Measurements from ENCODE around the gene ZNF593. TPM values are rescaled to one million over a fixed set of nuclear protein-coding genes. Genes with fewer than 3 reads are reported as not detected.

Gene ZNF593
- total RNA-seq, 4 donors from 2014 or later = 10.4 to 41.6 (median 22.5) TPM

DNA sequence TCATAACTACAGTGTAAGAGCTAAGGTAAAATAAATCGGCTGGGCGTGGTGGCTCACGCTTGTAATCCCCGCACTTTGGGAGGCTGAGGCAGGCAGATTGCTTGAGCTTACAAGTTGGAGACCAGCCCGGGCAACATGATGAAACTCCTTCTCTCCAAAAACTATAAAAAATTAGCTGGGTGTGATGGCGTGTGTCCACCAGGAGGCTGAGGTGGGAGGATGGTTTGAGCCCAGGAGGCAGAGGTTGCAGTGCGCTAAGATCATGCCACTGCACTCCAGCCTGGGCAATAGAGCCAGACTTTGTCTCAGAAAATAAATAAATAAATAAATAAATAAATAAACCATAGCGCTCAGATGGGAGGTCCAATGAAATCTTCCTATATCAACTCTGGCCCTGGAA, 27.5 kb upstream of the ZNF593 start:
- no peak overlapping the region for H3K4me3 ChIP-seq
- 92% methylated on average over 8 of the region's 8 CpGs for WGBS
- H3K36me3 ChIP-seq = no peaks in the 10 kb centered on the region
- intact Hi-C loops (cut with DNase I) = no loop called here
- peaks cover 0 to 15% (median 0%) of the 10 kb centered on the region in 4 donors for H3K27me3 ChIP-seq
- H3K9me3 ChIP-seq = no peaks in the 10 kb centered on the region
- H3K27ac ChIP-seq (replicated peaks in 1 of 4) = no peak overlapping the region
- DNase-seq (ENCODE audit: extremely low spot score) = no peak
- peaks cover 2 to 10% (median 6%) of the 10 kb centered on the region in 4 donors for H3K4me1 ChIP-seq
- TF ChIP-seq CTCF (IDR thresholded peaks at IDR 0.05) = no peak
- TF ChIP-seq EP300 (IDR thresholded peaks at IDR 0.05) = no peak
- TF ChIP-seq POLR2A (IDR thresholded peaks at IDR 0.05; ENCODE audit: low read depth) = no peak
- no peak for TF ChIP-seq POLR2AphosphoS5 (IDR thresholded peaks at IDR 0.05)

DNA sequence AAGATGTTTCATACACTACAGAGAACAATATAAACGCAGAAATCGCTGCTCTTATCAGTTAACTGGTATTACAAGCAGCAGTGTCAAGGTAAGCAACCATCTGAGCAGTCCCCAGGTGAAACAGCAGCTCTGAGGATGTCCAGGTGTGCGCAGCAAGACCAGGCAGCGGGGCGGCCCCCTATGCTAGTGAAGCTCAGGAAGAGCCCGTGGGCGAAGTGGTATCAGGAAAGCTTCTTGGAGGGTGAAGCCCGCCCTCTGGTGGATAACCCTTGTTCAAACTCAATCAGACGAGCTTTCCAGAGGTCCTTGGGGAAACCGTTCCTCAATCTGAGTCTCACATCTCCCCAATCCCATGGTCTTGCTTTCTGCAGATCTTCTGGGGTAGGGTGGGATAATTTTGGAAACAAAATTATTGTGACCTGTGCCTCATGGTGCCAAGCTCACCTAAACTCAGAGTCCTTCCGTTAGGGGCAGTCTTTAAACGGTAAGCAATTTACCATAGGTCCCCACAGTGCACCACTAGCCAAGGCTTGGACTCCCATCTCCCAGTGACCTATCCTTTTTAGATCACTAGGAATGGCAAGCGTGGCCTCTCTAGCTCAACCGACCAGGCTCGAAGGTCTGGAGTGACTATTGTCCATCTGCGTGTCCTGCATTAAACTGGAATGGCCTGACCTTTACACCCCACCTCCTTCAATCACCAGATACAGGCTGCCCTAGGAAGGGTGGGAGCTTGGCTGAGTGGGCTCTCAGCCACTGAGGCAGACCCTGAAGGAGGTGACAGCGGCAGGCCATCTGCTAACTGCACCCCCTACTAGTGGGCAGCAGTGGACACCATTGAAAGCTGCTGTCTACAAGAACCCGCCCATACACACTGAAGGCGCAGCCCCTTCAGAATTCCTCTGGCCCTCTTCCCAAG, 24.4 kb upstream of the ZNF593 start:
- peaks cover 0 to 23% (median 0%) of the 10 kb centered on the region in 4 donors for H3K27me3 ChIP-seq
- H3K27ac ChIP-seq (replicated peaks in 1 of 4) = no peak overlapping the region
- H3K9me3 ChIP-seq = no peaks in the 10 kb centered on the region
- peak; percentile 93 for DNase-seq (ENCODE audit: extremely low spot score)
- WGBS = 23% methylated on average over 10 of the region's 19 CpGs
- TF ChIP-seq POLR2A (IDR thresholded peaks at IDR 0.05; ENCODE audit: low read depth) (no peak), POLR2AphosphoS5 (IDR thresholded peaks at IDR 0.05) (peak in 1 of 2 donors; percentile 8), EP300 (IDR thresholded peaks at IDR 0.05) (no peak), CTCF (IDR thresholded peaks at IDR 0.05) (peak; percentile 74 to 79 (median 78))
- H3K4me3 ChIP-seq = no peak overlapping the region
- no peaks in the 10 kb centered on the region for H3K36me3 ChIP-seq
- peaks cover 2 to 10% (median 6%) of the 10 kb centered on the region in 4 donors for H3K4me1 ChIP-seq
- intact Hi-C loops (cut with DNase I) = loop anchor here (2.0 kb wide), 2 partner anchors 40 to 108 kb away; no protein-coding TSS in a partner anchor

- no peak for TF ChIP-seq CTCF (IDR thresholded peaks at IDR 0.05)
- no peak for TF ChIP-seq EP300 (IDR thresholded peaks at IDR 0.05)
- TF ChIP-seq POLR2AphosphoS5 (IDR thresholded peaks at IDR 0.05) = no peak
- no peak for TF ChIP-seq POLR2A (IDR thresholded peaks at IDR 0.05; ENCODE audit: low read depth)
- peak; percentile 79 for DNase-seq (ENCODE audit: extremely low spot score)
- peaks cover 2 to 10% (median 6%) of the 10 kb centered on the region in 4 donors for H3K4me1 ChIP-seq
- H3K36me3 ChIP-seq = no peaks in the 10 kb centered on the region
- no peak overlapping the region for H3K27ac ChIP-seq (replicated peaks in 1 of 4)
- 44% methylated on average over 5 of the region's 6 CpGs for WGBS
- H3K9me3 ChIP-seq = no peaks in the 10 kb centered on the region
- intact Hi-C loops (cut with DNase I) = loop anchor here (2.0 kb wide), 2 partner anchors 41 to 109 kb away; no protein-coding TSS in a partner anchor
- peaks cover 0 to 26% (median 0%) of the 10 kb centered on the region in 4 donors for H3K27me3 ChIP-seq
- no peak overlapping the region for H3K4me3 ChIP-seq
Observed at GRCh38 chr1:26145960-26146294, 23.8 kb upstream of the ZNF593 start.

DNA sequence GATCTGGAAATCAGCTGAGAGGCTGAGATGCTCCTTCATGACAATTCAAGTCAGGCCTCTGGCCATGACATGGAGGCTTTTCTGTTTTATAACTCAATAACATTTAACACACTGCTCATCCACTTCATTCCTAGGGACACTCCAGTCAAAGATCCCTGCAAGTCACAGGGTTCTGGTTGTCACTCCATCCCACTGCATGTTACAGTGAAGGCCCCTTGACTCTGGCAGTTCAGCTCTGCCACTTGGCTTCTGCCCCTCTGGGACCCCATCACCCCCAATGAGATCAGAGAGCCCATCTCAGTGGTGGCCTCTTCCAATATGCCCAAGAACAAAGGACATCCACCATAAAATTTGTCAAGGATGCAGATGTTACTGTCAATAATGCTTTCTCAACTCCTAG, 20.8 kb upstream of the ZNF593 start:
- Histone ChIP-seq H3K27me3 (peaks cover 0 to 26% (median 0%) of the 10 kb centered on the region in 4 donors), H3K36me3 (no peaks in the 10 kb centered on the region), H3K9me3 (no peaks in the 10 kb centered on the region), H3K4me1 (peaks cover 2 to 10% (median 6%) of the 10 kb centered on the region in 4 donors), H3K27ac (replicated peaks in 1 of 4) (no peak overlapping the region), H3K4me3 (no peak overlapping the region)
- TF ChIP-seq POLR2AphosphoS5 (IDR thresholded peaks at IDR 0.05) (no peak), CTCF (IDR thresholded peaks at IDR 0.05) (no peak), POLR2A (IDR thresholded peaks at IDR 0.05; ENCODE audit: low read depth) (no peak), EP300 (IDR thresholded peaks at IDR 0.05) (no peak)
- DNase-seq (ENCODE audit: extremely low spot score) = no peak
- intact Hi-C loops (cut with DNase I) = no loop called here
